ENCODE results near the gene B3GAT1. TPM values are rescaled to one million over a fixed set of nuclear protein-coding genes. Genes with fewer than 3 reads are reported as not detected.

B3GAT1 gene
- total RNA-seq, 1 donor from 2014 or later, result 0.32 TPM

GRCh38 chr11:134397304-134398078 is 14.6 kb downstream of the B3GAT1 start:
- H3K4me1 ChIP-seq, result no peaks in the 10 kb centered on the region
- no peaks in the 10 kb centered on the region for H3K36me3 ChIP-seq
- H3K27ac ChIP-seq, result no peak overlapping the region
- no peak for DNase-seq (ENCODE audit: low spot score in 2 of 2)
- H3K9me3 ChIP-seq, result no peaks in the 10 kb centered on the region
- intact Hi-C loops (cut with DNase I), result no loop called here
- TF ChIP-seq CTCF (IDR thresholded peaks at IDR 0.05), result no peak
- no peaks in the 10 kb centered on the region for H3K27me3 ChIP-seq
- no peak overlapping the region for H3K4me3 ChIP-seq

DNA sequence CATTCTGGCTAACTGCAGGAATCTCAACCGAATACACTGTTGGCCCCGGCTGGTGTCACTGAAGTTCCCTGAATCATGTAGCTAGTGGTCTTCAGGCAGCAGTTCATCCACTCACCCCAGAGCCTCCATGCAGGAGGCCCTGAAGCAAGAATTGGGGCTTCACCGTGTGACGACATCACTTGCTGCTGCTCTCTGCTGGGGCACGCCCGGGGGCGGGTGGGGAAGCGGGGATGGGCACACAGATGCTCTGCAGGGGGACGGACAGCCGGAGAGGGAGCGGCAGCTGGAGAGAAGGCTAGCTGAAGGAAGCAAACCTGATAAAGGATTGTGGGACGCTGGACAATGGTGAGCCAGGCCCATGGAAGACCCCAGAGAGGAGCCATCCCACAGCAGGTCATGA is 17.0 kb downstream of the B3GAT1 start:
- no peak for DNase-seq (ENCODE audit: low spot score in 2 of 2)
- intact Hi-C loops (cut with DNase I), result no loop called here
- no peaks in the 10 kb centered on the region for H3K36me3 ChIP-seq
- no peak for TF ChIP-seq CTCF (IDR thresholded peaks at IDR 0.05)
- no peaks in the 10 kb centered on the region for H3K9me3 ChIP-seq
- no peak overlapping the region for H3K4me3 ChIP-seq
- no peaks in the 10 kb centered on the region for H3K4me1 ChIP-seq
- H3K27ac ChIP-seq, result no peak overlapping the region
- no peaks in the 10 kb centered on the region for H3K27me3 ChIP-seq

DNA sequence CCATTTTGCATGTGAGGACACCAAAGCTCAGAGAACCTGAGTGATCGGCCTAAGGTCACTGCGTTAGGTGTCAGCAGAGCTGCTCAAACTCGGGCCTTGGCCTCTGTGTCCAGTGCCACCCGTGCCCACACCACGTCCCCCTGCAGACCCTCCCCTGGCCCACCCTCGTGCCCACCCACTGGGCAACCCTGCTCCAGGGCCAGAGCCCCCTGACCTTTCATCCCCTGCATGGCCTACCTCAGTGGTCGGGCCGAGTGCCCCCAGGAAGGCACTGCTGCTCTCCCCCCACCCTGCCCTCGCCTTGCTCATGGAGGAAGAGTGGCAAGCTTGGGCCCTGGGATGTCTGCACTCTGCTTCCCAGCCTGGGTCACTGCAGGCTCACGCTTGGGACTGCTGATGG is 17.7 kb downstream of the B3GAT1 start:
- DNase-seq (ENCODE audit: low spot score in 2 of 2), result no peak
- no peaks in the 10 kb centered on the region for H3K4me1 ChIP-seq
- H3K9me3 ChIP-seq, result no peaks in the 10 kb centered on the region
- no peak overlapping the region for H3K27ac ChIP-seq
- no peak overlapping the region for H3K4me3 ChIP-seq
- intact Hi-C loops (cut with DNase I), result no loop called here
- H3K27me3 ChIP-seq, result no peaks in the 10 kb centered on the region
- no peaks in the 10 kb centered on the region for H3K36me3 ChIP-seq
- no peak for TF ChIP-seq CTCF (IDR thresholded peaks at IDR 0.05)

GRCh38 chr11:134393638-134394037 is 18.4 kb downstream of the B3GAT1 start:
- no peak for DNase-seq (ENCODE audit: low spot score in 2 of 2)
- H3K27ac ChIP-seq, result no peak overlapping the region
- H3K9me3 ChIP-seq, result no peaks in the 10 kb centered on the region
- H3K27me3 ChIP-seq, result no peaks in the 10 kb centered on the region
- no peaks in the 10 kb centered on the region for H3K36me3 ChIP-seq
- no peak overlapping the region for H3K4me3 ChIP-seq
- H3K4me1 ChIP-seq, result no peaks in the 10 kb centered on the region
- TF ChIP-seq CTCF (IDR thresholded peaks at IDR 0.05), result no peak
- intact Hi-C loops (cut with DNase I), result no loop called here

GRCh38 chr11:134392953-134393615 is 19.0 kb downstream of the B3GAT1 start:
- intact Hi-C loops (cut with DNase I), result no loop called here
- TF ChIP-seq CTCF (IDR thresholded peaks at IDR 0.05), result no peak
- Histone ChIP-seq H3K36me3 (no peaks in the 10 kb centered on the region), H3K4me3 (no peak overlapping the region), H3K27ac (no peak overlapping the region), H3K9me3 (no peaks in the 10 kb centered on the region), H3K27me3 (no peaks in the 10 kb centered on the region), H3K4me1 (no peaks in the 10 kb centered on the region)
- DNase-seq (ENCODE audit: low spot score in 2 of 2), result no peak

Data from ascending aorta (tissue), 2 donors.